ENCODE results near the gene PNLDC1. TPM values are rescaled to one million over a fixed set of nuclear protein-coding genes. Genes with fewer than 3 reads are reported as not detected.
A peak's percentile ranks its signal among the peaks of the same experiment; 100 is the strongest.

Gene PNLDC1
- total RNA-seq, 3 donors from 2014 or later (not counting 1 experiment from before 2014, with no cell fraction given) = 0.19 TPM; not detected in 2

- TF ChIP-seq CTCF (IDR thresholded peaks at IDR 0.05) = no peak
- Mint-ChIP-seq H3K4me1 (peaks cover 0 to 5% of the 10 kb centered on the region in 2 donors), H3K9me3 (no peaks in the 10 kb centered on the region), H3K36me3 (peaks cover 30% of the 10 kb centered on the region), H3K27me3 (ENCODE audit: low read depth in 2 of 2) (no peaks in the 10 kb centered on the region), H3K27ac (peak overlapping the region in 1 of 2 donors; percentile 81), H3K4me3 (no peak overlapping the region)
- no peaks in the 10 kb centered on the region for H3K9me3 ChIP-seq (ENCODE audit: control insufficient read depth, insufficient read depth, low read length)
- 100% methylated on average over 2 of the region's 2 CpGs for WGBS (ENCODE audit: insufficient coverage)
- peaks cover 81% of the 10 kb centered on the region for H3K36me3 ChIP-seq (ENCODE audit: control insufficient read depth, insufficient read depth, low read length)
- DNase-seq = no peak
- H3K4me3 ChIP-seq (ENCODE audit: low read length) = no peak overlapping the region
- H3K27ac ChIP-seq (ENCODE audit: low read length) = no peak overlapping the region
- no peak for ATAC-seq
- H3K4me1 ChIP-seq (ENCODE audit: control insufficient read depth, insufficient read depth, low read length) = no peaks in the 10 kb centered on the region
- intact Hi-C loops (cut with micrococcal nuclease) = no loop called here
- no peaks in the 10 kb centered on the region for H3K27me3 ChIP-seq (ENCODE audit: control insufficient read depth, insufficient read depth, low read length)
Measured at GRCh38 chr6:159754401-159754800, 45.7 kb upstream of the PNLDC1 start.

- Mint-ChIP-seq H3K9me3 (no peaks in the 10 kb centered on the region), H3K27ac (peak overlapping the region; percentile 29 to 81), H3K27me3 (ENCODE audit: low read depth in 2 of 2) (no peaks in the 10 kb centered on the region), H3K4me1 (peaks cover 6 to 9% of the 10 kb centered on the region in 2 donors), H3K4me3 (peak overlapping the region; percentile 45), H3K36me3 (peaks cover 24% of the 10 kb centered on the region)
- whole genome bisulfite sequencing (ENCODE audit: insufficient coverage) = 96% methylated on average over 11 of the region's 15 CpGs
- no peak for TF ChIP-seq CTCF (IDR thresholded peaks at IDR 0.05)
- Histone ChIP-seq H3K4me3 (ENCODE audit: low read length) (no peak overlapping the region), H3K36me3 (ENCODE audit: control insufficient read depth, insufficient read depth, low read length) (peaks cover 73% of the 10 kb centered on the region), H3K27me3 (ENCODE audit: control insufficient read depth, insufficient read depth, low read length) (no peaks in the 10 kb centered on the region), H3K4me1 (ENCODE audit: control insufficient read depth, insufficient read depth, low read length) (no peaks in the 10 kb centered on the region), H3K9me3 (ENCODE audit: control insufficient read depth, insufficient read depth, low read length) (no peaks in the 10 kb centered on the region), H3K27ac (ENCODE audit: low read length) (no peak overlapping the region)
- intact Hi-C loops (cut with micrococcal nuclease) = no loop called here
- ATAC-seq (peak in 1 of 3 donors; percentile 21), DNase-seq (no peak)
Measured at GRCh38 chr6:159754959-159755914, 44.8 kb upstream of the PNLDC1 start.

GRCh38 chr6:159756508-159756907 is 43.6 kb upstream of the PNLDC1 start:
- ATAC-seq (no peak), DNase-seq (no peak)
- Histone ChIP-seq H3K27me3 (ENCODE audit: control insufficient read depth, insufficient read depth, low read length) (no peaks in the 10 kb centered on the region), H3K4me1 (ENCODE audit: control insufficient read depth, insufficient read depth, low read length) (peaks cover 6% of the 10 kb centered on the region), H3K36me3 (ENCODE audit: control insufficient read depth, insufficient read depth, low read length) (peaks cover 63% of the 10 kb centered on the region), H3K27ac (ENCODE audit: low read length) (no peak overlapping the region), H3K9me3 (ENCODE audit: control insufficient read depth, insufficient read depth, low read length) (no peaks in the 10 kb centered on the region), H3K4me3 (ENCODE audit: low read length) (no peak overlapping the region)
- H3K4me3 Mint-ChIP-seq = no peak overlapping the region
- no peaks in the 10 kb centered on the region for H3K9me3 Mint-ChIP-seq
- peaks cover 24% of the 10 kb centered on the region for H3K36me3 Mint-ChIP-seq
- H3K27ac Mint-ChIP-seq = peak overlapping the region in 1 of 2 donors; percentile 81
- intact Hi-C loops (cut with micrococcal nuclease) = no loop called here
- WGBS (ENCODE audit: insufficient coverage) = 93% methylated on average over 4 of the region's 4 CpGs
- H3K27me3 Mint-ChIP-seq (ENCODE audit: low read depth in 2 of 2) = no peaks in the 10 kb centered on the region
- peaks cover 18 to 21% of the 10 kb centered on the region in 2 donors for H3K4me1 Mint-ChIP-seq
- TF ChIP-seq CTCF (IDR thresholded peaks at IDR 0.05) = no peak

Measured in natural killer cell (primary cell).